GM10266 (cell line): ENCODE data around the gene ALOXE3.

Experiments used
- DNase-seq: peaks from one replicate; pipeline ENCODE4 v3.0.0; 2012; ENCODE audit errors: extremely low spot score
- TF ChIP-seq, protein P1 (sequence below): IDR thresholded peaks from 2 replicates; pipeline ENCODE4 v1.5.1; 2012; ENCODE audit warnings: mild to moderate bottlenecking, low read depth; ENCODE audit not compliant: control insufficient read depth, insufficient read depth; ENCODE audit errors: missing control alignments

The ALOXE3 gene

DNA sequence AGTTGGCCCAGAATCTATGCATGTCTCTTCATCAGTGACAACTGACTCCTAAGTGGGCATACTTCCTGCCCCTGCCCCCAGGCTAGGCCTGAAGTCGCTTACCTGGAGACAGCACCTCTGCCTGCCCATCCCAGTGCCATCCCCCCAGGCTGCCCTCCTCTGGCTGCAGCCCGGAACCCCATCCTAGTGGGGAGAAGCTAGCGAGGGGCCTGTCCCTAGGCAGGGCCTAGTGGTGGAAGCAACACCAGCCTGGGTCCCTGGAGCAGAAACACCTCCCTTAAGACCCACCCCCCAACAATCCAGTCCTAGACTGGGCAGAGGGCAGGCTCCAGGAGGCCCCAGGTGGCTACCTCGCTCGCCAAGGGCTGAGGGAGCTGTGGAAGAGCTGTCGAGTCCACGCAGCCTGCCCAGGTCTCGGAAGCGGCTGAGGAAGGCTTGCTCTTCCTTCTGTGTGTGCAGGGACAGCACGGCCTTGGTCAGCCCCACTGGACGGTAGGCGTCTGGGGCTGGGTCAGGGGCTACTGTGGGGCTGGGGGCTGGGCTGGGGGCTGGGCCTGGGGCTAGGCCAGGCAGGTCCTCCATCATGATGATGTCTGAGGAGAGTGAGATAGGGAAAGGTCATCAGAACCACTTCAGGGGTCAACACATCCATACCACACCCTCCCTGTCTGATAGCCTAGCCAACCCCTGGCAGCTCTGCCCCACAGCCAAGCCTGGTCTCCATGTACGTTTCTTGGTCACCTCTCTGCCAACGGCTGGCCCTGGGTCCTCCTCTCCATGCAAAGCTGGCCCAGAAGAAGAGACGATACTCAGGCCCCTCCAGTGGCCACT is 26.3 kb upstream of the ALOXE3 start:
- TF ChIP-seq, protein P1, sequence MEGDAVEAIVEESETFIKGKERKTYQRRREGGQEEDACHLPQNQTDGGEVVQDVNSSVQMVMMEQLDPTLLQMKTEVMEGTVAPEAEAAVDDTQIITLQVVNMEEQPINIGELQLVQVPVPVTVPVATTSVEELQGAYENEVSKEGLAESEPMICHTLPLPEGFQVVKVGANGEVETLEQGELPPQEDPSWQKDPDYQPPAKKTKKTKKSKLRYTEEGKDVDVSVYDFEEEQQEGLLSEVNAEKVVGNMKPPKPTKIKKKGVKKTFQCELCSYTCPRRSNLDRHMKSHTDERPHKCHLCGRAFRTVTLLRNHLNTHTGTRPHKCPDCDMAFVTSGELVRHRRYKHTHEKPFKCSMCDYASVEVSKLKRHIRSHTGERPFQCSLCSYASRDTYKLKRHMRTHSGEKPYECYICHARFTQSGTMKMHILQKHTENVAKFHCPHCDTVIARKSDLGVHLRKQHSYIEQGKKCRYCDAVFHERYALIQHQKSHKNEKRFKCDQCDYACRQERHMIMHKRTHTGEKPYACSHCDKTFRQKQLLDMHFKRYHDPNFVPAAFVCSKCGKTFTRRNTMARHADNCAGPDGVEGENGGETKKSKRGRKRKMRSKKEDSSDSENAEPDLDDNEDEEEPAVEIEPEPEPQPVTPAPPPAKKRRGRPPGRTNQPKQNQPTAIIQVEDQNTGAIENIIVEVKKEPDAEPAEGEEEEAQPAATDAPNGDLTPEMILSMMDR, result no peak
- no peak for DNase-seq

DNA sequence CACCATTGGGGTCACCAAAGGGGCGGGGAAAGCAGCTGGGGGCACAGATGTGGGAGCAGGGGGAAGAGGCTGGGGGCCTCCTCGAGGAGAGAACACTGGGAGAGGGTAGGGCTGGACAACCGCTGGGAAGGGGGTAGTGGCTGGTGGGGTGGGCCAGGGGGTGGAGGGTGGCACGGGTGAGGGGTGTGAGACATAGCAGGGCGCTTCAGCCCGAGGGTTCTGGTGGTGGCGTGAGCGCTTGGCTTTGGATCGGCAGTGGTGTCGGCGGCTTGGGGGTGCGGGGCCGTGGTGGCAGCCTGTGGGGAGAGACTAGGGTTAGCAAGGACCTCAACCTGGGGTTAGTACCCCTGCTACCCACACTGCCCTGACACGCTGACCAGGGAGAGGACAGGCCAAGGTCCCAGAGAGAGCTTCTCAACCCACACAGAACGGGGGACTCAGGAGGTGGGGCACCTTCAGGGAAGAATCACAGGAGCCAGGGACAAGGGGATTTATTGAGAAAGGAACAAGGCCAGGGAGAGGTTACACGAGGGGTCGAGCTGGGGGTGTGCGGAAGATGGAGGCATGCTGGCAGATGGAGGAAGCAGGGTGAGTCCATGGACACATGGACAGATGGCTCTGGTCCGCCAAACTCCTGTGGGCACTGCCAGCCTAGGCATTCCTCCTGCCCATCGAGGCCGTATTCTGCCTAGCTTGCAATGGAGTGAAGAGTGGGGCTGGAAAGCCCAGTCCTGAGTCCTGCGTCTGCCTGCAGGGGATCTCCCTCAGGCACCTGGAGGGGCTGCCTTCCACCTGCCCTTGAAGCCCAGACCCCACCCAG is 25.5 kb upstream of the ALOXE3 start:
- DNase-seq, result no peak
- TF ChIP-seq, protein P1, result no peak

DNA sequence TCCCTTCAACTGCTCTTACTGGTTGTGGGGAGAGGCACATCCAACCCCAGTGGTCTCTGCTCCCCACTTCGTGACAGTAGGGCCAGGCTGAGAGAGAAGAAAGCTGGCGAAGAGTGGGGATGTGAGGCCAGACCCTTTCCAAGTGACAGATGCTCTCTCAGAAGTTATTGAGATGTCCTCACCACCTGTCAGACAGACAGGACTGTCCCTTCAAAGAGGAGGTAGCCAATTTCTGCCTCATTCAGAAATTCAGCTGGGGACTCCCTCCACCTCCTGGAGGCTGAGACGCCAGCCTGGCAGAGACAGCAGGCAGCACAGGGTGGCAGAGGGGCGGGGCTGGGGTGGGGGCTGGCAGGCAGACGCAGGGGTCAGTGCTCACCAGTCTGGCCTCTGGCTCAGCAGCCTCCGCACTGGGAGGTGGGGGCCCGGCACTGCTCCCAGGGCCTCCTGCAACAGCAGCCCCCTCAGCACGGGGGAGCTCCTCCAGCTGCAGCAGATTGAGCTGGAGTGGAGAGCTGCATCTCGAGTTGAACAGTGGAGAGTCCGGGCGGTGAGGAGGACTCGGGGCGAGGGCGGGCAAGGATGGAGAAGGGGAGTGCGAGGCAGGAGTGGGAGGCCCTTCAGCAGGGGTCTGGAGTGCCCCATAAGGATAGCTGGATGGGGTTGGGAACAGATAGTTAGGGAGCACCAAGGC is 24.7 kb upstream of the ALOXE3 start:
- no peak for DNase-seq
- TF ChIP-seq, protein P1, result no peak

DNA sequence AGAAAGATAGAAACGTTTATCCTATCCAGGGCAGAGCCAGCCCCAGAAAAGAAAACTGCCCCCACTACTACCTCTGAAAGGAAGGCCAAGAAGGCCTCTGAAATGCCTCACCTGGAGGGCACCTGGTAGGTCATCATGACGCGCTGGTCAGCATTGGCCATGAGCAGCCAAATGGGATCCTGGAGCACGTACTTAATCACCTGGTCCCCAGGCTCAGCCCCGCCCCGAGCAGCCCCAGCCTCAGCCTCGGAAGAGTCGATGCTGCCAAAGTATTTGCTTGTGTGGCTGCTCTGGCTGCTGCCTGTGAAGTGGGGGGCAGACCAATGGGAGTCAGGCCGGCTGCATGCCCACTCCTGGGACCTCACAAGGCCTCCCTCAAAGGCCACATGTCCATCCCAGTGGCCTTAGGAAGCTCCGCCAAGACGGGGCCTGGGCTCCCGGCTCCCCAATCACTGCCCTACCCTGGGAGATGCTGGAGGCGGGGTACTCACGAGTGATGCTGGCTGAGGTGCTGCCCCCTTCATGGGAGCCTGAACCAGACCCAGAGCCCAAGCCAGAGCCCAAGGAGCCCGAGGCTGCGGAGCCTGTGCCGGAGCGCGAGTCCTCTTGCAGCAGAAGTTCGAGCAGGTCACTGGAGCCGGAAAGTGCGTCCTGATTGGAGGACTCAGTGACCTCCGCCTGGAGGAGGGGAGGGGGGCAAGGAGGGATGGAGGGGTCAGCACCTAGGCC is 24.0 kb upstream of the ALOXE3 start:
- TF ChIP-seq, protein P1, result no peak

DNA sequence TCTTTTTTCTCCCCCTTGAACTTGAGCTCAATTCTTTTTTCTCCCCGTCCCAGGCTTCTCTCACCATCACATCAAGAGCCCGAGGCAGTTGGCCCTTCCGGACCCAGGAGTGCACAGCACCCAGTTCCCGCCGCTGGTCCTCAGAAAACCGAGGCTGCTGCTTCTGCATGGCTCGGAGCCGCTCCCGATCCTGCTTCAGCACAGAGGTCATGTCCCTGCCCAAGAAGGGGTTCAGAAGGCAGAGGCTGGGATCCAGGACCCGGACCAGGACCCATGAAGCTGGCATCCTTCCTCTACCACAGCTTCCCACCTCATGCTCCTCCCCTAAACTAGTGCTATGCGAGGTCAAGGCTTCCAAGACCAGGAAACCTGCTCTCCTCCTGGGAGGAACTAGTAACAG is 23.4 kb upstream of the ALOXE3 start:
- DNase-seq, result no peak
- TF ChIP-seq, protein P1, result no peak

More for the DNA sequence above, 24.0 kb upstream of the ALOXE3 start:
- no peak for DNase-seq

DNA sequence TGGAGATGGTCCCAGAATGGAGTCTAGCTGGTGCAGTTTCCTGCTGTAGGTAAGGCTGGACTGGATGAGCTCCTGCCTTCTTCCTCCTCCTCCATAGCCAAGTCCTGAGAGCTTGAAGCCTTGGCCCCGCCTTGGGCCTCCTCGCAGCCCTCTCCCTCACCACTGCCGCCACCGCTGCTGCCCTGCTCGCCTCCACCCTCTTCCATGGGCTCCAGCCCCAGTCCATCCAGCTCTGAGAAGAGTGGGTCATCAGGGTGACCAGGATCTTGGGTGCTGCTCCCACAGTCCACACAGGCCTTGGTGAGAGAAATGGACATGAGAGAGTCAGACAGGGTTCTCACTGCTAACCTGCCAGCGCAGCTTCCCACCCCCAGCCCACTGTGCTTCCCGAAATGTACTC is 22.7 kb upstream of the ALOXE3 start:
- TF ChIP-seq, protein P1, result no peak
- DNase-seq, result no peak
